Head of caudate nucleus (tissue), 42 donors: ENCODE results near the gene TBK1.
A peak's percentile ranks its signal among the peaks of the same experiment; 100 is the strongest.

ENCODE experiments used
- DNase-seq, 42 donors: peaks; one replicate each; pipeline versions ENCODE4 v3.0.0 to v3.0.0-alpha.2; 2020 to 2021; ENCODE audit warnings: mixed read lengths in 7 of 42
- intact Hi-C: fragments of 100-400 bp; cut with DNase I; formaldehyde crosslinking; loops from one replicate; pipeline ENCODE4 v1.15.0; 2022

TBK1 gene

GRCh38 chr12:64450057-64450640 lies 1.8 kb upstream of the TBK1 start:
- intact Hi-C loops, result loop anchor here (5.0 kb wide), 1 partner anchor 48 kb away; the partner anchor contains the start of gene XPOT
- DNase-seq, result no peak

GRCh38 chr12:64450711-64451486 lies 1.0 kb upstream of the TBK1 start:
- peak in 22 of 42 donors; percentile 18 to 66 (median 32) for DNase-seq
- intact Hi-C loops, result loop anchor here (5.0 kb wide), 1 partner anchor 49 kb away; the partner anchor contains the start of gene XPOT

GRCh38 chr12:64452559-64453329 lies 824 bp downstream of the TBK1 start:
- intact Hi-C loops, result loop anchor here (5.0 kb wide), 1 partner anchor 50 kb away; the partner anchor contains the start of gene XPOT
- DNase-seq, result peak in 2 of 42 donors; percentile 20 to 27

GRCh38 chr12:64455506-64455905 lies 3.6 kb downstream of the TBK1 start:
- no peak for DNase-seq
- intact Hi-C loops, result no loop called here

- no peak for DNase-seq
- intact Hi-C loops, result no loop called here
Measured at GRCh38 chr12:64456119-64456518, 4.2 kb downstream of the TBK1 start.

GRCh38 chr12:64457032-64457431 lies 5.1 kb downstream of the TBK1 start:
- intact Hi-C loops, result no loop called here
- no peak for DNase-seq

GRCh38 chr12:64457466-64457865 lies 5.5 kb downstream of the TBK1 start:
- intact Hi-C loops, result no loop called here
- no peak for DNase-seq

- intact Hi-C loops, result no loop called here
- DNase-seq, result no peak
Measured at GRCh38 chr12:64457923-64458322, 6.0 kb downstream of the TBK1 start.

- DNase-seq, result no peak
- intact Hi-C loops, result no loop called here
Measured at GRCh38 chr12:64459394-64459891, 7.5 kb downstream of the TBK1 start.

GRCh38 chr12:64461634-64462414 lies 9.9 kb downstream of the TBK1 start:
- intact Hi-C loops, result no loop called here
- peak in 37 of 42 donors; percentile 12 to 84 (median 50) for DNase-seq

- DNase-seq, result no peak
- intact Hi-C loops, result no loop called here
Measured at GRCh38 chr12:64466178-64466577, 14.3 kb downstream of the TBK1 start.

GRCh38 chr12:64468966-64469365 lies 17.0 kb downstream of the TBK1 start:
- intact Hi-C loops, result no loop called here
- no peak for DNase-seq

- intact Hi-C loops, result no loop called here
- DNase-seq, result no peak
Measured at GRCh38 chr12:64469455-64470142, 17.7 kb downstream of the TBK1 start.

- intact Hi-C loops, result no loop called here
Measured at GRCh38 chr12:64470495-64470894, 18.6 kb downstream of the TBK1 start.

GRCh38 chr12:64473176-64473575 lies 21.3 kb downstream of the TBK1 start:
- DNase-seq, result no peak
- intact Hi-C loops, result no loop called here

More at GRCh38 chr12:64470495-64470894, 18.6 kb downstream of the TBK1 start:
- DNase-seq, result no peak

- DNase-seq, result no peak
- intact Hi-C loops, result no loop called here
Measured at GRCh38 chr12:64475518-64475917, 23.6 kb downstream of the TBK1 start.

- DNase-seq, result no peak
- intact Hi-C loops, result no loop called here
Measured at GRCh38 chr12:64476844-64477243, 24.9 kb downstream of the TBK1 start.

GRCh38 chr12:64478661-64479060 lies 26.7 kb downstream of the TBK1 start:
- no peak for DNase-seq
- intact Hi-C loops, result no loop called here
